Naive thymus-derived CD4-positive, alpha-beta T cell (primary cell): ENCODE results near the gene PAF1. TPM values are rescaled to one million over a fixed set of nuclear protein-coding genes. Genes with fewer than 3 reads are reported as not detected.

Experiments
- ATAC-seq: fragments of 150-1000 bp; cut with Tn5 transposase; 2 replicates; pipeline ENCODE4 v1.10.0; 2021; ENCODE audit warnings: mild to moderate bottlenecking, moderate library complexity
- CTCF ChIA-PET: fragments of 350-600 bp; sonication (Branson Sonifier 250); formaldehyde crosslinking; loops from one replicate; lab custom pipeline; 2021; ENCODE audit warnings: antibody characterized with exemption; lab: Charles Lee
- POLR2A ChIA-PET: fragments of 350-600 bp; sonication (Branson Sonifier 250); formaldehyde crosslinking; loops from one replicate; lab custom pipeline; 2021; ENCODE audit warnings: antibody characterized with exemption, inconsistent platforms; lab: Charles Lee
- DNase-seq, 9 donors: peaks; one replicate each; pipeline versions ENCODE4 v3.0.0 to v3.0.0-alpha.2; 2020 to 2022; ENCODE audit warnings: mixed read lengths in 1 of 9
- H3K27ac ChIP-seq: one replicate; pipeline ENCODE4 v1.7.0; 2013; ENCODE audit warnings: mild to moderate bottlenecking, low read depth, low read length, moderate library complexity
- H3K27me3 ChIP-seq, 2 donors: one replicate each; pipeline ENCODE4 v1.7.0; 2013; ENCODE audit warnings: low read length in 2 of 2, mild to moderate bottlenecking in 2 of 2, moderate library complexity in 2 of 2; ENCODE audit not compliant: control insufficient read depth in 2 of 2, insufficient read depth in 2 of 2
- H3K36me3 ChIP-seq, 3 experiments: 1 replicate in 2 of 3; 2 replicates in 1 of 3; pipeline ENCODE4 v1.7.0; 2013; ENCODE audit warnings: low read length in 3 of 3, mild to moderate bottlenecking in 3 of 3, moderate library complexity in 1 of 3; ENCODE audit not compliant: insufficient read depth in 3 of 3, control insufficient read depth in 2 of 3
- H3K4me1 ChIP-seq, 2 donors: one replicate each; pipeline ENCODE4 v1.7.0; 2013; ENCODE audit warnings: low read length in 2 of 2, mild to moderate bottlenecking in 2 of 2, moderate library complexity in 1 of 2; ENCODE audit not compliant: control insufficient read depth in 2 of 2, insufficient read depth in 2 of 2
- H3K4me3 ChIP-seq: 2 replicates; pipeline ENCODE4 v1.7.0; 2013; ENCODE audit warnings: mild to moderate bottlenecking, low read length
- H3K9me3 ChIP-seq, 3 experiments: 1 replicate in 2 of 3; 2 replicates in 1 of 3; pipeline ENCODE4 v1.7.0; 2013; ENCODE audit warnings: low read length in 3 of 3; ENCODE audit not compliant: control insufficient read depth in 2 of 3
- H3K27ac Mint-ChIP-seq, 9 donors: one replicate each; pipeline ENCODE4 v1.8.0; 2020 to 2022; ENCODE audit warnings: mixed read lengths in 9 of 9, mild to moderate bottlenecking in 8 of 9, moderate library complexity in 5 of 9, inconsistent platforms in 2 of 9
- H3K27me3 Mint-ChIP-seq, 5 donors: one replicate each; pipeline ENCODE4 v1.8.0; 2021 to 2022; ENCODE audit warnings: mixed read lengths in 5 of 5, mild to moderate bottlenecking in 1 of 5
- H3K36me3 Mint-ChIP-seq, 5 donors: one replicate each; pipeline ENCODE4 v1.8.0; 2020 to 2022; ENCODE audit warnings: mixed read lengths in 5 of 5, mild to moderate bottlenecking in 3 of 5, inconsistent platforms in 1 of 5
- H3K4me1 Mint-ChIP-seq, 7 donors: one replicate each; pipeline ENCODE4 v1.8.0; 2020 to 2022; ENCODE audit warnings: mixed read lengths in 7 of 7, mild to moderate bottlenecking in 3 of 7, inconsistent platforms in 1 of 7
- H3K4me3 Mint-ChIP-seq, 10 donors: one replicate each; pipeline ENCODE4 v1.8.0; 2020 to 2022; ENCODE audit warnings: mild to moderate bottlenecking in 10 of 10, mixed read lengths in 10 of 10, moderate library complexity in 6 of 10, inconsistent platforms in 2 of 10
- H3K9me3 Mint-ChIP-seq, 11 donors: one replicate each; pipeline ENCODE4 v1.8.0; 2020 to 2022; ENCODE audit warnings: mixed read lengths in 11 of 11, mild to moderate bottlenecking in 4 of 11, inconsistent platforms in 1 of 11, moderate library complexity in 1 of 11
- intact Hi-C, 2 donors: fragments of 100-400 bp; cut with micrococcal nuclease; formaldehyde crosslinking; loops; one replicate each; pipeline ENCODE4 v1.15.1; 2023
- polyA plus RNA-seq, 2 donors: library from polyadenylated mRNA; unstranded; fragments of 300-500 nt; fragmentation: Illumina TruSeq; gene quantifications; one replicate each; pipeline ENCODE4 v1.2.3, GENCODE V29; 2021
- total RNA-seq, 6 experiments: library from RNA in 5 of 6; stranded (reverse) in 5 of 6; gene quantifications; 1 replicate in 5 of 6; 2 replicates in 1 of 6; pipeline ENCODE4 v1.2.3 and lab custom pipeline; 2021 to 2026

PAF1 gene
- total and polyA plus RNA-seq, 7 experiments from 2014 or later, result 35.8 to 104 (median 55.5) TPM

DNA sequence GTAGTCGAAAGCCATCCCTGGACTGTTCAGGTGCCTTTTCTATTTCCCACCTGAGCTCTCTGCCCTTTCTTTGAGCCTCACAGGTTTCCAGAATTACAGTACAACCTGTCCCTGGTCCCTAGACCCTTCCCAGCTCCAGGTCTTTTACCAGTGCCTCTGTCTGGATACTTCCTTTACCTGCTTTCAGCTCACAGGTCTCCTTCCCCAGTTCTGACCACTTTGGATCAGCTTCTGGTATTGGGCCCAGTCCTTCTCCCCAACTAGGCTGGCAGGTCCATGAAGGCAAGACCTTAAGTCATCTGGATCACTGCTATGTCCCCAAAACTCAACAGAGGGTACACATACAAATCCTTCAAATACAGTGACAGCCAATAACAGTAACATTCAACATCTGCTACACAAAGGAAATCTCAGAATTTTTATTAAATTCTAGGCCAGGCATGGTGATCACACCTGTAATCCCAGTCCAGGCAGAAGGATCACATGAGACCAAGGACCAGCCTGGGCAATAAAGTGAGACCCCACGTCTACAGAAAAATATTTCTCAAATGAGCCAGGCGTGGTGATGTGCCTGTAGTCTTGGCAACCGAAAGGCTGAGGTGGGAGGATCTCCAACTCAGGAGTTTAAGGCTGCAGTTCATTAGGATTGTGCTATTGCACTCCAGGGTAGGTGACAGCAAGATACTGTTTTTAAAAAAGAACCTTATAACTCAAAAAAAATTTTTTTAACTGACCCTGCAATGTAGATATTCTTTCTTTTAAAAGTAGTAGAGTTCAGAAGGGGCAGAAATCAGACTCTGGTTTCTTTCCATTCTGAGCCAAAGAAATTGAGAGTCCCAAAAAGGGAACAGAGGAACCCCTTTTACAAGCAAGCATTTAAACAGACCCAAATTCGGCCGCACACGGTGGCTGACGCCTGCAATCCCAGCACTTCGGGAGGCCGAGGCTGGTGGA lies 43.5 kb upstream of the PAF1 start:
- Histone ChIP-seq H3K4me1 (peaks cover 27 to 32% of the 10 kb centered on the region in 2 donors), H3K27me3 (no peaks in the 10 kb centered on the region), H3K9me3 (no peaks in the 10 kb centered on the region), H3K36me3 (peaks cover 0 to 33% (median 11%) of the 10 kb centered on the region in 3 experiments), H3K4me3 (peak overlapping the region; percentile 98), H3K27ac (peak overlapping the region; percentile 97)
- intact Hi-C loops, result loop anchor here (5.0 to 10.0 kb wide), 2 partner anchors 408 to 1010 kb away; partner anchors contain the start of gene SERTAD3 (in 1 of the 2)
- ChIA-PET POLR2A (interaction anchor here (0.6 to 4.7 kb wide), 17 partner anchors 10 to 1665 kb away, joined by 3 to 115 read pairs (median 9); partner anchors contain the start of genes DYRK1B, MED29, PAF1 and PLEKHG2), CTCF (interaction anchor here (1.1 to 1.9 kb wide), 3 partner anchors 23 to 92 kb away, joined by 3 to 9 read pairs (median 6); partner anchors contain the start of genes PLEKHG2 and SAMD4B)
- Mint-ChIP-seq H3K4me1 (peaks cover 20 to 52% (median 38%) of the 10 kb centered on the region in 7 donors), H3K9me3 (peaks cover 0 to 11% (median 0%) of the 10 kb centered on the region in 11 donors), H3K36me3 (peaks cover 5 to 30% (median 20%) of the 10 kb centered on the region in 5 donors), H3K27me3 (peaks cover 0 to 5% (median 0%) of the 10 kb centered on the region in 5 donors), H3K4me3 (peak overlapping the region; percentile 92 to 100 (median 98)), H3K27ac (peak overlapping the region in 8 of 9 donors; percentile 70 to 100 (median 98))
- ATAC-seq, result no peak
- DNase-seq, result no peak

DNA sequence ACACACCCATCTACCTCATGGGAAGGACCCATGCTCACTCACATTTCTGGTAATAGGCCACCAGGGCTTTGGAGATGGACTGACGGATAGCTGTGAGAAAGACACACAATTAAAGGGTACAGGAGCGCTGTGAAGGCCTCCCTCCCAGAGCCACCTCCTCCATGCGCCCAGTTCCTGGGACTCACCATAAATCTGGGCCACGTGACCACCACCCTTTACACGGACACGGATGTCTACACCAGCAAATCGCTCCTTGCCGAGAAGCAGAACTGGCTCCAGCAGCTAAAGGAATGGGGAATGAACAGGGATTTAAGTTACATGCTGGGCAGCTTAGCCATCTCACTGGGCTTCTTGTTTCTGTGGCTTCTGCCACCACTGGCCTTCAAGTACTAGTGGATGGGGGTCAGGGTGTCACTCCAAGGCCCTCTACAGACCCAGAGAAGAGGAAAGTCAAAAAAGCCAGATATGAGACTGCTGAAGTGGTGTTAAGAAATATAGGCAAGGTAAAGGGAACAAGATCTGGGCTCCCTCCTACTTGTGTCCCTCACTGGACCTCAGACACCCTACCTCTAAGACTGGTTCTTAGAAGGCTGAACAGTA lies 42.7 kb upstream of the PAF1 start:
- no peak overlapping the region for H3K4me3 ChIP-seq
- DNase-seq, result no peak
- H3K36me3 Mint-ChIP-seq, result peaks cover 5 to 30% (median 20%) of the 10 kb centered on the region in 5 donors
- peak overlapping the region; percentile 27 to 100 (median 96) for H3K4me3 Mint-ChIP-seq
- no peak for ATAC-seq
- H3K9me3 Mint-ChIP-seq, result peaks cover 0 to 11% (median 0%) of the 10 kb centered on the region in 11 donors
- ChIA-PET CTCF (interaction anchor here (1.8 kb wide), 1 partner anchor 21 kb away, joined by 7 read pairs; the partner anchor contains the start of gene PLEKHG2), POLR2A (interaction anchor here (0.6 to 4.7 kb wide), 10 partner anchors 13 to 1794 kb away, joined by 3 to 115 read pairs (median 4); partner anchors contain the start of genes MED29, PAF1, SUPT5H and ZFP36)
- H3K27ac Mint-ChIP-seq, result peak overlapping the region in 7 of 9 donors; percentile 52 to 100 (median 97)
- H3K4me1 ChIP-seq, result peaks cover 27 to 32% of the 10 kb centered on the region in 2 donors
- H3K9me3 ChIP-seq, result no peaks in the 10 kb centered on the region
- H3K4me1 Mint-ChIP-seq, result peaks cover 20 to 52% (median 38%) of the 10 kb centered on the region in 7 donors
- H3K27me3 Mint-ChIP-seq, result peaks cover 0 to 5% (median 0%) of the 10 kb centered on the region in 5 donors
- H3K27me3 ChIP-seq, result no peaks in the 10 kb centered on the region
- intact Hi-C loops, result loop anchor here in 1 of 2 donors (10.0 kb wide), 1 partner anchor 1011 kb away; the partner anchor contains the start of gene SERTAD3
- peak overlapping the region; percentile 97 for H3K27ac ChIP-seq
- peaks cover 0 to 33% (median 11%) of the 10 kb centered on the region in 3 experiments for H3K36me3 ChIP-seq

DNA sequence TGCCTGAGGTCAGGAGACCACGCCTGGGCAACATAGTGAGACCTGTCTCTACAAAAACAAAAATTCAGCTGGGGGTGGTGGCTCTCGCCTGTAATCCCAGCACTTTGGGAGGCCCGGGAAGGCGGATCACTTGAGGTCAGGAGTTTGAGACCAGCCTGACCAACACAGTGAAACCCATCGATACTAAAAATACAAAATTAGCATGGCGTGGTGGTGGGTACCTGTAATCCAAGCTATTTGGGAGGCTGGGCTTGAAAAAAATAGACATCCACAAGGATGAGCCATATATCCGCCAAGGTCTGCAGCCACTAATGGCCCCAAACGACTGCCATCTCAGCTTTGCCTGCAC lies 41.7 kb upstream of the PAF1 start:
- Mint-ChIP-seq H3K9me3 (peaks cover 0 to 11% (median 0%) of the 10 kb centered on the region in 11 donors), H3K4me1 (peaks cover 20 to 52% (median 38%) of the 10 kb centered on the region in 7 donors), H3K27me3 (peaks cover 0 to 5% (median 0%) of the 10 kb centered on the region in 5 donors), H3K27ac (peak overlapping the region in 3 of 9 donors; percentile 12 to 77 (median 70)), H3K4me3 (peak overlapping the region in 6 of 10 donors; percentile 14 to 55 (median 24)), H3K36me3 (peaks cover 5 to 30% (median 20%) of the 10 kb centered on the region in 5 donors)
- intact Hi-C loops, result loop anchor here in 1 of 2 donors (10.0 kb wide), 1 partner anchor 1012 kb away; the partner anchor contains the start of gene SERTAD3
- CTCF ChIA-PET, result interaction anchor here (0.7 to 1.8 kb wide), 3 partner anchors 18 to 1886 kb away, joined by 4 to 7 read pairs (median 5); partner anchors contain the start of gene PLEKHG2
- POLR2A ChIA-PET, result interaction anchor here (1.0 to 4.7 kb wide), 5 partner anchors 14 to 41 kb away, joined by 4 to 115 read pairs (median 6); partner anchors contain the start of genes MED29, PAF1 and SUPT5H
- no peak overlapping the region for H3K27ac ChIP-seq
- no peaks in the 10 kb centered on the region for H3K9me3 ChIP-seq
- ATAC-seq (no peak), DNase-seq (no peak)
- H3K4me3 ChIP-seq, result no peak overlapping the region
- peaks cover 0 to 33% (median 11%) of the 10 kb centered on the region in 3 experiments for H3K36me3 ChIP-seq
- H3K4me1 ChIP-seq, result peaks cover 27 to 32% of the 10 kb centered on the region in 2 donors
- H3K27me3 ChIP-seq, result no peaks in the 10 kb centered on the region

DNA sequence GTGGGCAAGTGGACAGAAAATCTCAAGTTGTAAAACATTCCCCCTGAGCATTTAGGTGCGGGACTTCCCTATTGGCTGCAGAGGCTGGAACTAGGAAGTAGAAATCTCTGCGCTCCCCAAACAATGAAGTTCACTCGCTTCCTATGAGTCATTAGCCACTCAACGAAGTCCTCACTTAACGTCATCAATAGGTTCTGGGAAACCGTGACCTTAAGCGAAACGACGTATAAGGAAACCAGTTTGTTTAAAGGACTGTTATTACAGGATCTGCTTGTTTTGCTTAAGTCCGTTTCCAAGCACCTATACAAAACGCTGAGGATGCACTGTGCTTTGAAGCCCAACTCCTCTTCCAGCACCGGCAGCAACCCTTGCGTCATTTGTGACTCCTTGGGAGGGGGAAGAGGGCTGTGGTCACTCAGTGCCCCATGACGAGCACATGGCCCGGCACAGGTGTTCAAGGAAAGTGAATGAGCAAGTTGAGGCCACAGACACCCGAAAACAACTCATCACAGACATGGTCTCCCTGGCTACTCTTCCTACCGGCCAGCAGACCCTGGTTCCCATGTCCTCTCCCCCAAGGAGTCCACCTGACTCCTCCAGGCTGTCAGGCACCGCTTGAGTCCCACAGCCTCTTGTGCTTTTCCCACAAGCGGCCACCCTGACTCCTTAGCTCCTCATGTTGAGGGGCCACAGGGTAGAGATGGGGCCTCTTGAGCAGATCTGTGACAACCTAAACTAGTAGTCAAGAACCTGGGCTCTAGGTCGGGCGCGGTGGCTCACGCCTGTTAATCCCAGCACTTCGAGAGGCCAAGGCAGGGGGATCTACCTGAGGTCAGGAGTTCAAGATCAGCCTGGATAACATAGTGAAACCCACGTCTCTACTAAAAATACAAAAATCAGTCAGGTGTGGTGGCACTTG lies 40.0 kb upstream of the PAF1 start:
- Histone ChIP-seq H3K36me3 (peaks cover 0 to 36% (median 11%) of the 10 kb centered on the region in 3 experiments), H3K27me3 (no peaks in the 10 kb centered on the region), H3K4me1 (peaks cover 19 to 25% of the 10 kb centered on the region in 2 donors), H3K27ac (no peak overlapping the region), H3K9me3 (no peaks in the 10 kb centered on the region), H3K4me3 (no peak overlapping the region)
- peak overlapping the region in 1 of 9 donors; percentile 90 for H3K27ac Mint-ChIP-seq
- peaks cover 12 to 40% (median 30%) of the 10 kb centered on the region in 7 donors for H3K4me1 Mint-ChIP-seq
- peaks cover 0 to 3% (median 0%) of the 10 kb centered on the region in 5 donors for H3K27me3 Mint-ChIP-seq
- ChIA-PET POLR2A (interaction anchor here (0.9 to 2.0 kb wide), 2 partner anchors 11 to 40 kb away, joined by 4 to 6 read pairs; partner anchors contain the start of genes MED29 and PAF1), CTCF (no interaction called here)
- H3K4me3 Mint-ChIP-seq, result peak overlapping the region in 1 of 10 donors; percentile 67
- peaks cover 5 to 30% (median 20%) of the 10 kb centered on the region in 5 donors for H3K36me3 Mint-ChIP-seq
- ATAC-seq, result peak; percentile 74
- intact Hi-C loops, result loop anchor here in 1 of 2 donors (1.0 to 10.0 kb wide), 2 partner anchors 19 to 1014 kb away; partner anchors contain the start of genes PLEKHG2 and SERTAD3
- H3K9me3 Mint-ChIP-seq, result peaks cover 0 to 8% (median 0%) of the 10 kb centered on the region in 11 donors
- DNase-seq, result peak in 1 of 9 donors; percentile 69
